HG03558 (cell line): ENCODE results near the gene CBLC.
"Not testable (repeated sequence)": the region's sequence is repeated elsewhere in the genome, so short reads cannot be mapped to it uniquely, and the experiment has no call there.

Experiments
- ATAC-seq: cut with Tn5 transposase; IDR thresholded peaks from one replicate; pipeline ENCODE4 v1.9.1; 2021; ENCODE audit warnings: moderate number of reproducible peaks; ENCODE audit not compliant: unreplicated experiment; ENCODE audit errors: extremely low read depth

CBLC gene

DNA sequence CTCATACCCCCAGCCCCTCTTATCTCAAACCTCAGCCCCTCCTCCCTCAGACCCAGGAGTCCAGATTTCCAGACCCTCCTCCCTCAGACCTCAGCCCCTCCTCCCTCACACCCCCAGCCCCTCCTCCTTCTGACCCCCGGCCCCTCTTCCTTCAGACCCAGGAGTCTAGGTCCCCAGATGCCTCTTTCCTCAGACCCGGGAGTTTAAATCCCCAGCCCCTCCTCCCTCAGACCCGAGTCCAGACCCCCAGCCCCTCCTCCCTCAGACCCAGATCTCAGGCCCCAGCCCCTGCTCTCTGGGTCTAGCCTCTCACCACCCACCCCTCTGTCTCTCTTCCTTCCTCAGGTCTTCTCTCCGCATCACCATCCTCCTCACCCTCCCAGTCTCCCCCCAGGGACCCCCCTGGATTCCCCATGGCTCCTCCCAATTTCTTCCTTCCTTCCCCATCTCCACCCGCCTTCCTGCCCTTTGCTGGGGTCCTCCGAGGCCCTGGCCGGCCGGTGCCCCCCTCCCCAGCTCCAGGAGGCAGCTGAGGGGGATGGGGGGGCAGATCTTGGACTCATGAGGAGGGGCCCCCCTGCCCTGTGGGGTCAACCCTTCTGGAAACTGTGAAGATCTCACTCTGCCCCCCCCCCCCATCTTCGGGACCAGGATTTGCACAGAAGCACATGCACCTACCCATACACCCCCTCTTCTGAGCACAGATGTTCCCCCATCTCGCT, 18.4 kb upstream of the CBLC start:
- no peak for ATAC-seq

GRCh38 chr19:44762038-44762437, 15.7 kb upstream of the CBLC start:
- no peak for ATAC-seq

DNA sequence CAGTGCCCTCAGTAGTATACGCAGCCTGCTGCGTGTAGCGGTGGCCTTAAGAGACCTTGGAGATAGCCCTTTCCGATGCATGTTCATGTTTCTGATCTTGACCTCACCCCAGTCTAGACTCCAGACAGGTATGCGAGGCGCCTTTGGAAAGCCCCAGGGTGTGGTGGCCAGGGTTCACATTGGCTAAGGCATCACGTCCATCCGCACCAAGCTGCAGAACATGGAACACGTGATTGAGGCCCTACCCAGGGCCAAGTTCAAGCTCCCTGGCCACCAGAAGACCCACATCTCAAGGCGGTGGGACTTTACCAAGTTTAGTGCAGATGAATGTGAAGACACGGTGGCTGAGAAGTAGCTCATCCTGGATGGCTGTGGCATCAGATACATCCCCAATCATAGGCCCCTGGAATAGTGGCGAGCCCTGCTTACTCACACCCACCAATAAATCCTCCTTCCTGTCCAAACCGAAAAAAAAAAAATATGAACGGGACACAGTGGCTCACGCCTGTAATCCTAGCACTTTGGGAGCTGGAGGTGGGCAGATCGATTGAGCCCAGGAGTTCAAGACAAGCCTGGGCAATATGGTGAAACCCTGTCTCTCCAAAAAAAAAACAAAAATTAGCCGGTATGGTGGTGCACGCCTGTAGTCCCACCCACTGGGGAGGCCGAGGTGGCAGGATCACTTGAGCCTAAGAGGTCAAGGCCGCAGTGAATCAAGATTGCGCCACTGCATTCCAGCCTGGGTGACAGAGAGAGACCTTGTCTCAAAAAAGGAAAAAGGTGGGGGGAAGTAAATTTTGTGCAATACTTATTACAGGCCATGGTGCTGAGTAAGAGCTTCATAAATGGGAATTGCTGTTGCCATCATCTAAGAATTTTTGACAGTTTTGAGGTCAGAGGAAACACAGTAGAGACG, 12.4 kb upstream of the CBLC start:
- no peak for ATAC-seq

DNA sequence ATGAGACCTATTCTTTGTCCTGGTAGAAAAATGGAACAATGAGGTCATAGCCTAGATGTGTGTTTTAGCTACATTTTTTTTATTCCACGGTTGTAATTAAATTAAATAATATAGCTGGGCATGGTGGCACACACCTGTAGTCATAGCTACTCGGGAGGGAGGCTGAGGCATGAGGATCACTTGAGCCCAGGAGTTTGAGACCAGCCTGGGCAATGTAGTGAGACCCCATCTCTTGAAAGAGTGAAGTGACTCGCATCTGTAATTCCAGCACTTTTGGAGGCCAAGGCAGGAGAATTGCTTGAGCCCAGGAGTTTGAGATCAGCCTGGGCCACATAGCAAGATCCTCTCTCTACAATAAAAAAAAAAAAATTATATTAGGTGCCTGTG, 11.7 kb upstream of the CBLC start:
- ATAC-seq = no peak

DNA sequence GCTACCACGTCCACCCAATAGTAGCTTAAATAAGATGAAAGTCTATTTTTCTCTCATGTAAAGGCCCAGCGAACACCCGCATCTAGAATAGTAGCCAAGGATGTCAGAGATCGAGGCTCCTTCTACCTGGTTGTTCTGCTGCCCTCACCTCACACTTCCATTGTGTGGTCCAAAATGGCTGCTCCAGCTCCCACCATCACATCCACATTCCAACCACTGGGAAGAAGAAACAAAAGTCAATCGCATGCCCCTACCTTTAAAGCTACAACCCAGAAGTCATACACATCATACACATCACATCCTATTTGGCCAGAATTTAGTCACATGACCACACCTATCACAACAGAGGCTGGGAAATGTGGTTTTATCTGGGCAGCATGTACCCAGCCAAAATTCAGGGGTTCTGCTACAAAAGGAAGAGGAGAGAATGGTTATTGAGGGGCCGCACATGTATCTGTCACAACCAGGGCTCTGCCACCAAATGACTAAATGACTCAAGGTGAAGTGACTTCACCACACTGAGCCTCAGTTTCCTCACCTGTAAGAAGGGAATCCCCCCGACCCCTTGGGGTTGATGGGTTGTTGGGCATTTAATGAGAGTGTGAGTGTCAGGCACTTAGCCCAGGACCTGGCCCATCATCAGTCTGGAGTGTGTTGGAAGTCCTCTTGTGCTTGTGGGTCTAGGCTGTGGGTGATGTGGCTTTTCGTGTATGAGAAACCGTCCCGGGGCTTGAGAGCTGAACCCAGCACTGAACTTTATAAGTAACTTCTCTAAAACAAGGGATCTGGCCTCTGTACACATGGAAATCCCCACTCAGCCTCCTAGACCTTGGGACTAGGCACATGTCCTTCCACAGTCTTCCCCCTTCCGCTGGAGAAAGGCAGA, 10.2 kb upstream of the CBLC start:
- ATAC-seq = no peak

DNA sequence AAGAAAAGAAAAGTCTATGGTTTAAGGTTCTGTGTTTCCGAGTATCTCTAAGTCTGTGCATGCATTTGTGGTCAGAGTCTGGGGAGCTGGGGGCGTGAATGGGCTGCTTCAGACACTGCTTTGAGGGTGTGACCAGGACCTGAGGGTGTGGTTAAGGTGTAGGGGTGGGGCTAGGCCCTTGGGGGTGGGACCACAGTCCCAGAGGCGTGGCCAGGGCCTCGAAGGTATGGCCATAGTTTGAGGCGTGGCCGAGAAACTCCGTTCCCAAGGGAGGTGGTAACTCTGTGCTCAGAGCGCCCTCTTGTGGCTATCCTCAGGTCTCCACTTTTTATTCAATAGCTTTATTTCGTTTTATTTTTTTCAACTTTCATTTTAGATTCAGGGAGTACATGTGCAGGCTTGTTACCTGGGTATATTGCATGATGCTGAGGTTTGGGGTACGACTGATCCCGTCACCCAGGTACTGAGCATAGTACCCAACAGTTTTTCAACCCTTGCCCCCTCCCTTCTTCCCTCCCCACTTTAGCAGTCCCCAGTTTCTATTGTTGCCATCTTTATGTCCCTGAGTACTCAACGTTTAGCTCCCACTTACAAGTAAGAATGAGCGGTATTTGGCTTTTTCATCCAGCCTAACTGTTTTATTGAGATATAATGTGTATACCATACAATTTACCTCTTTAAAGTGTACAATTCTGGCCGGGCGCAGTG, 7.0 kb upstream of the CBLC start:
- ATAC-seq = peak; percentile 88

GRCh38 chr19:44772144-44772543, 5.5 kb upstream of the CBLC start:
- ATAC-seq = not testable (repeated sequence)

DNA sequence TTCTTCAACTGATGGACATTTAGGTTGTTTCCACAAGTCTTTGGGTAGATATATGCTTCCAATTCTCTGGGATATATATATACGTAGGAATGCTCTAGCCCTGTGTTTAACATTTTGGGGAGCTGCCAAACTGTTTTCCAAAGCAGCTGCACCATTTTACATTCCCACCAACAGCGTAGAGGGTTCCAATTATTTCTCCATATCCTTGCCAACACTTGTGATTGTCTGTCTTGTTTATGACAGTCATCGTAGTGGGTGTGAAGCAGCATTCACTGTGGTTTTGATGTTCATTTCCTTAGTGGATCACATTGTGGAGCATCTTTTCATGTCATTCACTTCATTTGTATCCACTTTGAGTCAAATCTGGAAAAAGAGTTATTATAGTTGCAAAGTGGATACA, 4.7 kb upstream of the CBLC start:
- ATAC-seq = no peak

- no peak for ATAC-seq
Measured at GRCh38 chr19:44775676-44776240, 1.9 kb upstream of the CBLC start.

DNA sequence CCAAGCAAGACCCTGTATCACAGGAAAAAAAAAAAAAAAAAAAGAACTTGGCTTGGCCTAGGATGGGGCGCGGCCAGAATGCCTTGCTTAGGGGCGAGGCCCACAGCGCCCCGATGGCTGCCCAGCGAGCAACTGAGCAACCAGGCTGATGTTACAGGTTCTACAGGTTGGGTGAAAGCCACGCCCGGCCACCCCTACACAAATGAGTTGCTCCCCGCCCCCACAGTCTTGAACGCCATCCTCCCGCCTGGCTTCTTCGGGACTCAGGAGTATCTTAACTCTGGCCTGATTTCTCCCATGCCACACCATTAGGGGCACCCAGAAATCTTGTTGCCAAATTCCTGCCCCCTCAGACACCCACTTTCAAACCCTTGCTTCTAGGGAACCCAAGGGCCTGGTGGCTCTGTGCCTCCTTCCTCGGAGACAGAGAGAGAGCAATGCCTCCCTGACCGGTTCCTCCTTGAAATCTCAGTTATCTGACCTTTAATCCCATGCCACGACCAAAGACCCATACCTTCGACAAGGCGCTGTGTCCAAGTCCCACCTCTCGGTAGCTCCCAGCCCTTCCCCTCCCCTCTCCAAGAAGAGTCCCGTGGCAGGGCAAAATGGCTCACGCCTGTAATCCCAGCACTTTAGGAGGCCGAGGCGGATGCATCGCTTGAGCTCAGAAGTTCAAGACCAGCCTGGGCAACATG, 1.1 kb upstream of the CBLC start:
- no peak for ATAC-seq

DNA sequence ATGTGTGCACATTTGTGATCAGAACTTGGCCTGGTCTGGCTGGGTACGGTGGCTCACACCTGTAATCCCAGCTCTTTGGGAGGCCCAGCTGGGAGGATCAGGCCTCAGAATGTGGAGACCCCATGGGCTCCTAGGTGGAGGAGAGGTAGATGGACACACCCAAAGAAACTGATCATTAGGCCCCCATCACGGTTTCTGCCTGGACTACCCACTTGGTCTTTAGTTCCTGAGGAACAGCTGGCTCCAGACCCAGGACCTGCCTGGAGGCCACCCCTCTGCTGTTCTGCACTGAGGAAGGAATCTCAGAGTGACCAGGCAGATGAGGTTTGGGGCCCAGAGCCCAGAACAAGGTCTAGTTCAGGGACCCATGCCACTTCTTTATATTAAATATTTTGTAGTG, 1.5 kb downstream of the CBLC start:
- no peak for ATAC-seq

- ATAC-seq = not testable (repeated sequence)
Measured at GRCh38 chr19:44781694-44782093, 4.0 kb downstream of the CBLC start.

GRCh38 chr19:44782729-44783128, 5.0 kb downstream of the CBLC start:
- no peak for ATAC-seq

DNA sequence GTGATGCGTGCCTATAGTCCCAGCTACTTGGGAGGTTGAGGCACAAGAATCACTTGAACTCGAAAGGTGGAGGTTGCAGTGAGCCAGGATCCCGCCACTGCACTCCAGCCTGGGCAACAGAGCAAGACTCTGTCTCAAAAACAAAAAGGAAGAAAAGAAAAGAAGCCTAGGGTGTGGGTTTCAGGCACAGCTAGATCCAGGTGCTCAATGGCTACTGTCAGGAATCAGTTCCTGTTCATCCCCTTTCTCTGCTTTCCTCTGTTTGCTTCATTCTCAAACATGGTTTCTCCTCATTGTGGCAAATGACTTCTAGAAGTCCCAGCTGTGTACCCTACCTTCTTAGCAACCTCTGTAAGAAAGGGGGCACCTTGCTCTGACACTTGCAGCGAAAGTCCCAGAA, 5.9 kb downstream of the CBLC start:
- no peak for ATAC-seq

GRCh38 chr19:44785271-44785670, 7.6 kb downstream of the CBLC start:
- ATAC-seq = no peak

GRCh38 chr19:44785993-44786392, 8.3 kb downstream of the CBLC start:
- ATAC-seq = no peak

GRCh38 chr19:44788971-44789370, 11.3 kb downstream of the CBLC start:
- no peak for ATAC-seq

- ATAC-seq = no peak
Measured at GRCh38 chr19:44789943-44790483, 12.3 kb downstream of the CBLC start.

DNA sequence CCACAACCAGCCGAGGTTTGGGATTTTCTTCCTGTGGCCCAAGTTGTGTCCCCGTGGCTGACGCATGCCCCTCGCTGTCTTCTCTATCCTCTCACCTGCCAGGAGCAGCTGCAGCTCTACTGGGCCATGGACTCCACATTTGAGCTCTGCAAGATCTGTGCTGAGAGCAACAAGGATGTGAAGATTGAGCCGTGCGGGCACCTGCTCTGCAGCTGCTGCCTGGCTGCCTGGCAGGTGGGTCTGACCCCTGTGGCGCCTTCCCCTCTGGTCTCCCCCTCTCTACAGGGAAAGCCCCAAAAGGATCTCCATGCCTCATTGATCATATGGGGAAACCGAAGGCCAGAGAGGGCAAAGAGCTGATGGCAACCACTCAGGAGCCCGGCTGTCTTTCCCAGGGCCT, 14.6 kb downstream of the CBLC start:
- ATAC-seq = no peak
